OCI-LY7 (cell line): ENCODE data around the gene SLC25A21. TPM values are rescaled to one million over a fixed set of nuclear protein-coding genes. Genes with fewer than 3 reads are reported as not detected.

Experiments
- BruUV-seq: library from RNA; stranded (reverse); fragments of 400-500 nt; replicated peaks from 2 replicates; lab custom pipeline; 2021; lab: Mats Ljungman, UMichigan
- CTCF ChIA-PET: fragments of 300-600 bp; sonication (Branson Sonifier 250); formaldehyde crosslinking; loops from one replicate; lab custom pipeline; 2022; ENCODE audit warnings: antibody characterized with exemption; ENCODE audit not compliant: unreplicated experiment; lab: Charles Lee
- POLR2A ChIA-PET: fragments of 300-600 bp; sonication (Branson Sonifier 250); formaldehyde crosslinking; loops from one replicate; lab custom pipeline; 2022; ENCODE audit warnings: antibody characterized with exemption; lab: Charles Lee
- DNase-seq: peaks from one replicate; pipeline ENCODE4 v3.0.0-alpha.2; 2015; ENCODE audit warnings: low spot score
- H2AFZ ChIP-seq: fragments of 200-600 bp; sonication (generic), shearing (Covaris generic); 2 replicates; pipeline ENCODE4 v1.6.1; 2014; ENCODE audit warnings: mild to moderate bottlenecking, antibody characterized with exemption, low read length, moderate library complexity
- H3K27ac ChIP-seq: fragments of 200-600 bp; sonication (generic); 2 replicates; pipeline ENCODE4 v1.5.1; 2014; ENCODE audit warnings: mixed run types, low read depth, mild to moderate bottlenecking, moderate library complexity, low read length, inconsistent platforms; ENCODE audit not compliant: poor library complexity, severe bottlenecking
- H3K36me3 ChIP-seq: fragments of 200-600 bp; sonication (generic); 2 replicates; pipeline ENCODE4 v1.6.1; 2014; ENCODE audit warnings: mild to moderate bottlenecking, antibody characterized with exemption, low read length, moderate library complexity, mixed read lengths; ENCODE audit not compliant: insufficient read depth
- H3K4me1 ChIP-seq: fragments of 200-600 bp; sonication (generic); 2 replicates; pipeline ENCODE4 v1.5.1; 2014; ENCODE audit warnings: mild to moderate bottlenecking, low read length; ENCODE audit not compliant: insufficient read depth, poor library complexity, severe bottlenecking
- H3K4me2 ChIP-seq: fragments of 200-600 bp; sonication (generic); 2 replicates; pipeline ENCODE4 v1.6.1; 2014; ENCODE audit warnings: mild to moderate bottlenecking, low read length
- H3K4me3 ChIP-seq: fragments of 200-600 bp; sonication (generic); 2 replicates; pipeline ENCODE4 v1.5.1; 2014; ENCODE audit warnings: mild to moderate bottlenecking, low read depth, low read length; ENCODE audit not compliant: poor library complexity, severe bottlenecking
- H3K79me2 ChIP-seq: fragments of 200-600 bp; sonication (generic); 2 replicates; pipeline ENCODE4 v1.6.1; 2016; ENCODE audit warnings: low read depth, mild to moderate bottlenecking, low read length, moderate library complexity, mixed read lengths; ENCODE audit not compliant: insufficient read depth
- H3K9me2 ChIP-seq: fragments of 200-600 bp; sonication (generic); 2 replicates; pipeline ENCODE4 v1.6.1; 2016; ENCODE audit warnings: mild to moderate bottlenecking, low read length, mixed read lengths; ENCODE audit not compliant: insufficient read depth
- H3K9me3 ChIP-seq: fragments of 200-600 bp; sonication (generic); 2 replicates; pipeline ENCODE4 v1.6.1; 2014; ENCODE audit warnings: mild to moderate bottlenecking, mixed run types, low read length, mixed read lengths
- H4K20me1 ChIP-seq: fragments of 200-600 bp; sonication (generic); 2 replicates; pipeline ENCODE4 v1.6.1; 2014; ENCODE audit warnings: mild to moderate bottlenecking, antibody characterized with exemption, low read length, moderate library complexity, mixed read lengths; ENCODE audit not compliant: insufficient read depth
- CTCF ChIP-seq: fragments of 200-600 bp; sonication (generic); conservative IDR thresholded peaks from 2 replicates; pipeline ENCODE4 v1.5.1; 2014; ENCODE audit warnings: mild to moderate bottlenecking, antibody characterized with exemption, low read length, moderate library complexity, mixed read lengths
- EZH2phosphoT487 ChIP-seq: fragments of 200-600 bp; sonication (generic); IDR thresholded peaks from 2 replicates; pipeline ENCODE4 v1.6.1; 2018; ENCODE audit warnings: low read depth, borderline replicate concordance, mild to moderate bottlenecking, mixed run types, antibody characterized with exemption, low read length, moderate library complexity, mixed read lengths
- intact Hi-C: fragments of 100-400 bp; cut with micrococcal nuclease; formaldehyde crosslinking; loops from one replicate; pipeline ENCODE4 v1.10.0; 2022; ENCODE audit not compliant: unreplicated experiment
- total RNA-seq, 2 experiments: library from RNA; depleted of rRNA in 1 of 2; stranded (reverse); fragments of >200 nt in 1 of 2; shearing (Covaris generic) in 1 of 2; gene quantifications; 2 replicates each; pipeline ENCODE4 v1.2.3, GENCODE V29; 2014 to 2022

The SLC25A21 gene
- total RNA-seq, 2 experiments from 2014 or later, result not detected

- Histone ChIP-seq H3K4me2 (peak overlapping the region; percentile 14; the same call in 1 of the 2 replicates), H3K9me3 (no peaks in the 10 kb centered on the region), H3K79me2 (no peaks in the 10 kb centered on the region), H3K4me1 (peaks cover 14% of the 10 kb centered on the region), H3K4me3 (peak overlapping the region; percentile 6), H3K36me3 (no peaks in the 10 kb centered on the region; the same call in 1 of the 2 replicates), H2AFZ (no peak overlapping the region), H4K20me1 (no peaks in the 10 kb centered on the region), H3K9me2 (no peaks in the 10 kb centered on the region), H3K27ac (no peak overlapping the region)
- no peak for DNase-seq
- POLR2A ChIA-PET, result no interaction called here
- BruUV-seq, result no TSS peak
- TF ChIP-seq EZH2phosphoT487 (no peak), CTCF (no peak)
- intact Hi-C loops, result no loop called here
- CTCF ChIA-PET, result no interaction called here
Observed at GRCh38 chr14:36663404-36664321, 508.7 kb downstream of the SLC25A21 start.

- no peak for TF ChIP-seq EZH2phosphoT487
- no peak for TF ChIP-seq CTCF
- intact Hi-C loops, result no loop called here
- H3K79me2 ChIP-seq, result no peaks in the 10 kb centered on the region
- DNase-seq, result no peak
- POLR2A ChIA-PET, result no interaction called here
- H2AFZ ChIP-seq, result peak overlapping the region; percentile 62; the same call in 1 of the 2 replicates
- H3K36me3 ChIP-seq, result no peaks in the 10 kb centered on the region; the same call in 1 of the 2 replicates
- H3K4me1 ChIP-seq, result peaks cover 14% of the 10 kb centered on the region
- H3K4me2 ChIP-seq, result peak overlapping the region; percentile 37
- CTCF ChIA-PET, result no interaction called here
- H3K9me2 ChIP-seq, result no peaks in the 10 kb centered on the region
- peak overlapping the region; percentile 63 for H3K4me3 ChIP-seq
- H4K20me1 ChIP-seq, result no peaks in the 10 kb centered on the region
- H3K27ac ChIP-seq, result no peak overlapping the region
- no TSS peak for BruUV-seq
- no peaks in the 10 kb centered on the region for H3K9me3 ChIP-seq
Observed at GRCh38 chr14:36662543-36663403, 509.6 kb downstream of the SLC25A21 start.
